Glutamatergic neuron (in vitro differentiated cells): Measurements from ENCODE around the gene RPL27A. TPM values are rescaled to one million over a fixed set of nuclear protein-coding genes. Genes with fewer than 3 reads are reported as not detected.

ENCODE experiments used
- DNase-seq: peaks from one replicate; pipeline ENCODE4 v3.0.0; 2022
- H3K27ac Mint-ChIP-seq: one replicate; pipeline ENCODE4 v1.8.0; 2020; ENCODE audit warnings: mild to moderate bottlenecking, mixed read lengths, inconsistent platforms; ENCODE audit not compliant: unreplicated experiment
- H3K27me3 Mint-ChIP-seq: one replicate; pipeline ENCODE4 v1.8.0; 2020; ENCODE audit warnings: mild to moderate bottlenecking, moderate library complexity, mixed read lengths, inconsistent platforms; ENCODE audit not compliant: unreplicated experiment
- H3K36me3 Mint-ChIP-seq: one replicate; pipeline ENCODE4 v1.8.0; 2020; ENCODE audit warnings: mild to moderate bottlenecking, mixed read lengths, inconsistent platforms; ENCODE audit not compliant: unreplicated experiment
- H3K4me1 Mint-ChIP-seq: one replicate; pipeline ENCODE4 v1.8.0; 2020; ENCODE audit warnings: mild to moderate bottlenecking, low read depth, mixed read lengths, inconsistent platforms; ENCODE audit not compliant: unreplicated experiment
- H3K4me3 Mint-ChIP-seq: one replicate; pipeline ENCODE4 v1.8.0; 2020; ENCODE audit warnings: mild to moderate bottlenecking, mixed read lengths, inconsistent platforms; ENCODE audit not compliant: unreplicated experiment
- H3K9me3 Mint-ChIP-seq: one replicate; pipeline ENCODE4 v1.8.0; 2020; ENCODE audit warnings: mild to moderate bottlenecking, moderate library complexity, mixed read lengths, inconsistent platforms; ENCODE audit not compliant: unreplicated experiment
- total RNA-seq: library from RNA; stranded (reverse); fragmentation: NEBNext Ultra II Directional; extraction: Animal tissue kit (Norgen Biotek cat#: 25700); gene quantifications from one replicate; pipeline ENCODE4 v1.2.1, GENCODE V29; 2021; ENCODE audit not compliant: unreplicated experiment
- TF ChIP-seq, protein P1 (sequence below): fragments of 200-600 bp; sonication (generic); IDR thresholded peaks from one replicate; pipeline ENCODE4 v1.5.0; 2021; ENCODE audit not compliant: partially characterized antibody, unreplicated experiment

Gene RPL27A
- total RNA-seq, 1 donor from 2014 or later = 398 TPM

GRCh38 chr11:8692417-8692816 is 9.8 kb downstream of the RPL27A start:
- Mint-ChIP-seq H3K4me1 (peaks cover 7% of the 10 kb centered on the region), H3K9me3 (peaks cover 5% of the 10 kb centered on the region), H3K36me3 (no peaks in the 10 kb centered on the region), H3K27me3 (peaks cover 5% of the 10 kb centered on the region), H3K27ac (no peak overlapping the region), H3K4me3 (no peak overlapping the region)
- TF ChIP-seq, protein P1, sequence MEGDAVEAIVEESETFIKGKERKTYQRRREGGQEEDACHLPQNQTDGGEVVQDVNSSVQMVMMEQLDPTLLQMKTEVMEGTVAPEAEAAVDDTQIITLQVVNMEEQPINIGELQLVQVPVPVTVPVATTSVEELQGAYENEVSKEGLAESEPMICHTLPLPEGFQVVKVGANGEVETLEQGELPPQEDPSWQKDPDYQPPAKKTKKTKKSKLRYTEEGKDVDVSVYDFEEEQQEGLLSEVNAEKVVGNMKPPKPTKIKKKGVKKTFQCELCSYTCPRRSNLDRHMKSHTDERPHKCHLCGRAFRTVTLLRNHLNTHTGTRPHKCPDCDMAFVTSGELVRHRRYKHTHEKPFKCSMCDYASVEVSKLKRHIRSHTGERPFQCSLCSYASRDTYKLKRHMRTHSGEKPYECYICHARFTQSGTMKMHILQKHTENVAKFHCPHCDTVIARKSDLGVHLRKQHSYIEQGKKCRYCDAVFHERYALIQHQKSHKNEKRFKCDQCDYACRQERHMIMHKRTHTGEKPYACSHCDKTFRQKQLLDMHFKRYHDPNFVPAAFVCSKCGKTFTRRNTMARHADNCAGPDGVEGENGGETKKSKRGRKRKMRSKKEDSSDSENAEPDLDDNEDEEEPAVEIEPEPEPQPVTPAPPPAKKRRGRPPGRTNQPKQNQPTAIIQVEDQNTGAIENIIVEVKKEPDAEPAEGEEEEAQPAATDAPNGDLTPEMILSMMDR = no peak
- DNase-seq = no peak

- no peak overlapping the region for H3K4me3 Mint-ChIP-seq
- H3K9me3 Mint-ChIP-seq = peaks cover 5% of the 10 kb centered on the region
- no peak overlapping the region for H3K27ac Mint-ChIP-seq
- no peaks in the 10 kb centered on the region for H3K36me3 Mint-ChIP-seq
- DNase-seq = no peak
- peaks cover 5% of the 10 kb centered on the region for H3K27me3 Mint-ChIP-seq
- H3K4me1 Mint-ChIP-seq = peaks cover 3% of the 10 kb centered on the region
- TF ChIP-seq, protein P1 = no peak
Observed at GRCh38 chr11:8693010-8693551, 10.5 kb downstream of the RPL27A start.

- DNase-seq = no peak
- Mint-ChIP-seq H3K4me1 (peaks cover 3% of the 10 kb centered on the region), H3K4me3 (no peak overlapping the region), H3K9me3 (peaks cover 6% of the 10 kb centered on the region), H3K27ac (no peak overlapping the region), H3K27me3 (peaks cover 6% of the 10 kb centered on the region), H3K36me3 (no peaks in the 10 kb centered on the region)
- TF ChIP-seq, protein P1 = no peak
Observed at GRCh38 chr11:8693555-8693954, 11.0 kb downstream of the RPL27A start.

DNA sequence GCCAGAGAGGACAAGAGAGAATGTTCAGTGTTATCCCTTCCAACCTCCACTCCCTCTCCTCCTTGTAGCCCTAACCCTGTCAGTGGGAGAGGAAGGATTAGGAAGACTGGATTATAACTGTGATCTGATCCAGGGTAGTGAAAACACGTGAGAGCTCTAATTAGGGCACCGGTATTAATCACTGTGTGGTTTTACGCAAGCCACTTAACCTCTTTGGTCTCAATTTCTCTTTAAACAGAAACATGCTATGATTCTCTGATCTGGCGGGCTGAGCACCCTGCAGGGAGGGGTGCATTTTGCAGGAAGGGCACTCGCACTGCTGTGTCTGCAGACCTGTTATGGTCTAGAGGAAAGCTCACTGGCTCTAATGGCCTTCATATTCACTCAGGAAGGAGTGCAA is 11.5 kb downstream of the RPL27A start:
- Mint-ChIP-seq H3K4me3 (no peak overlapping the region), H3K36me3 (no peaks in the 10 kb centered on the region), H3K27me3 (peaks cover 4% of the 10 kb centered on the region), H3K4me1 (peaks cover 1% of the 10 kb centered on the region), H3K9me3 (peaks cover 5% of the 10 kb centered on the region), H3K27ac (no peak overlapping the region)
- DNase-seq = no peak
- TF ChIP-seq, protein P1 = no peak

DNA sequence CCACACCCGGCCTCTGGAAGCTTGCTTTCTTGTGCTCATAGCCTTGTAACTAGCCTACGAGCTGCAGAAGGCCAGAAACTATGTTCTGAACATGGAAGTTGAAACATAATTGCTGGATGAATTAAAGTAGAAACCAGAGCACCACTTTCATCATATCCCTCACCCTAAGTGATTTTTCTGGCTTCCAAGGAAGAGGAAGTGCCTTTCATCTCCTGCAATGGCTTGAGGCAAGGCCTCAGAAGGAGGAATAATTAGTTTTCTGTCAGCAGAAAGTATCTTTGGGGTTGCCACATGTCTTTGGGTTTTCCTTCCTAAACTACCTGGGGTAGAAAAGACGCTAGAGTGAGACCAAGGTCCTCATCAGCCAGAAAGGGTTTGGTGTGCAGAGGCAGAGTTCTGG is 14.5 kb downstream of the RPL27A start:
- H3K4me3 Mint-ChIP-seq = no peak overlapping the region
- H3K36me3 Mint-ChIP-seq = no peaks in the 10 kb centered on the region
- DNase-seq = no peak
- no peak overlapping the region for H3K27ac Mint-ChIP-seq
- no peaks in the 10 kb centered on the region for H3K4me1 Mint-ChIP-seq
- H3K27me3 Mint-ChIP-seq = peaks cover 3% of the 10 kb centered on the region
- TF ChIP-seq, protein P1 = no peak
- H3K9me3 Mint-ChIP-seq = peaks cover 7% of the 10 kb centered on the region
